GM18858 (cell line): Measurements from ENCODE around the gene DNAJA2.
A peak's percentile ranks its signal among the peaks of the same experiment; 100 is the strongest.
"Not testable (repeated sequence)": the region's sequence is repeated elsewhere in the genome, so short reads cannot be mapped to it uniquely, and the experiment has no call there.

Experiments used
- ATAC-seq: cut with Tn5 transposase; IDR thresholded peaks from one replicate; pipeline ENCODE4 v1.9.1; 2021; ENCODE audit not compliant: unreplicated experiment

Gene DNAJA2

GRCh38 chr16:46975908-46976470 lies 2.5 kb upstream of the DNAJA2 start:
- no peak for ATAC-seq

- no peak for ATAC-seq
These were observed 1.7 kb upstream of the DNAJA2 start for GRCh38 chr16:46975165-46975564.

GRCh38 chr16:46974352-46974751 lies 878 bp upstream of the DNAJA2 start:
- no peak for ATAC-seq

GRCh38 chr16:46973996-46974324 lies 486 bp upstream of the DNAJA2 start:
- ATAC-seq = peak; percentile 1

- peak; percentile 34 for ATAC-seq
These were observed 856 bp downstream of the DNAJA2 start for GRCh38 chr16:46972429-46973206.

GRCh38 chr16:46971271-46971670 lies 2.2 kb downstream of the DNAJA2 start:
- no peak for ATAC-seq

GRCh38 chr16:46970089-46970488 lies 3.4 kb downstream of the DNAJA2 start:
- no peak for ATAC-seq

- ATAC-seq = no peak
These were observed 5.4 kb downstream of the DNAJA2 start for GRCh38 chr16:46968063-46968435.

- no peak for ATAC-seq
These were observed 10.8 kb downstream of the DNAJA2 start for GRCh38 chr16:46962629-46963028.

- ATAC-seq = no peak
These were observed 11.8 kb downstream of the DNAJA2 start for GRCh38 chr16:46961373-46962353.

GRCh38 chr16:46954562-46954961 lies 18.9 kb downstream of the DNAJA2 start:
- no peak for ATAC-seq

GRCh38 chr16:46950009-46950408 lies 23.5 kb downstream of the DNAJA2 start:
- no peak for ATAC-seq

- ATAC-seq = no peak
These were observed 24.1 kb downstream of the DNAJA2 start for GRCh38 chr16:46949241-46949892.

- no peak for ATAC-seq
These were observed 24.8 kb downstream of the DNAJA2 start for GRCh38 chr16:46948548-46949166.

- no peak for ATAC-seq
These were observed 25.4 kb downstream of the DNAJA2 start for GRCh38 chr16:46947900-46948547.

- not testable (repeated sequence) for ATAC-seq
These were observed 28.8 kb downstream of the DNAJA2 start for GRCh38 chr16:46944713-46945112.

GRCh38 chr16:46937536-46937935 lies 35.9 kb downstream of the DNAJA2 start:
- ATAC-seq = no peak

- no peak for ATAC-seq
These were observed 40.7 kb downstream of the DNAJA2 start for GRCh38 chr16:46932802-46933201.

GRCh38 chr16:46930861-46931260 lies 42.6 kb downstream of the DNAJA2 start:
- ATAC-seq = no peak
